CD14-positive monocyte (primary cell): ENCODE data around the gene LCE3B. TPM values are rescaled to one million over a fixed set of nuclear protein-coding genes. Genes with fewer than 3 reads are reported as not detected.

Experiments used
- DNase-seq, 3 donors: peaks; one replicate each; pipeline ENCODE4 v3.0.0-alpha.2; 2011 to 2022
- H2AFZ ChIP-seq: 2 replicates; pipeline ENCODE4 v1.6.0; 2012; ENCODE audit warnings: mild to moderate bottlenecking, low read depth, low read length, inconsistent platforms; ENCODE audit not compliant: insufficient read depth, poor library complexity, severe bottlenecking
- H3K27ac ChIP-seq, 2 donors: 1 replicate in 1 of 2; 2 replicates in 1 of 2; pipeline ENCODE4 v1.5.1; 2012 to 2013; ENCODE audit warnings: low read length in 2 of 2, control low read depth in 1 of 2, inconsistent platforms in 1 of 2, low read depth in 1 of 2, mild to moderate bottlenecking in 1 of 2
- H3K27me3 ChIP-seq, 2 donors: one replicate each; pipeline versions ENCODE4 v1.6.0 to v1.6.1; 2011 to 2013; ENCODE audit warnings: low read length in 2 of 2; ENCODE audit not compliant: control insufficient read depth in 2 of 2, insufficient read depth in 2 of 2
- H3K36me3 ChIP-seq, 2 donors: replicated peaks in 1 of 2; 1 replicate in 1 of 2; 2 replicates in 1 of 2; pipeline versions ENCODE4 v1.5.1 to v1.6.1; 2012 to 2013; ENCODE audit warnings: low read length in 2 of 2, control low read depth in 1 of 2, inconsistent platforms in 1 of 2, mild to moderate bottlenecking in 1 of 2; ENCODE audit not compliant: insufficient read depth in 2 of 2, control insufficient read depth in 1 of 2
- H3K4me1 ChIP-seq, 2 donors: 1 replicate in 1 of 2; 2 replicates in 1 of 2; pipeline versions ENCODE4 v1.5.1 to v1.6.1; 2012 to 2013; ENCODE audit warnings: low read length in 2 of 2, control low read depth in 1 of 2, inconsistent platforms in 1 of 2, mild to moderate bottlenecking in 1 of 2, moderate library complexity in 1 of 2; ENCODE audit not compliant: insufficient read depth in 2 of 2, control insufficient read depth in 1 of 2
- H3K4me2 ChIP-seq: replicated peaks from 2 replicates; pipeline ENCODE3; 2012; ENCODE audit warnings: low read length, moderate library complexity, mild to moderate bottlenecking; ENCODE audit not compliant: poor library complexity, severe bottlenecking; ENCODE audit errors: extremely low read depth
- H3K4me3 ChIP-seq, 3 experiments: fragments of 200-600 bp in 1 of 3; sonication (generic) in 1 of 3; replicated peaks in 1 of 3; 1 replicate in 2 of 3; 2 replicates in 1 of 3; pipeline ENCODE4 v1.5.1; 2011 to 2013; ENCODE audit warnings: low read length in 3 of 3, mild to moderate bottlenecking in 3 of 3, control low read depth in 2 of 3, low read depth in 2 of 3, inconsistent platforms in 1 of 3, moderate library complexity in 1 of 3
- H3K79me2 ChIP-seq: 2 replicates; pipeline ENCODE4 v1.6.0; 2012; ENCODE audit warnings: mild to moderate bottlenecking, control low read depth, inconsistent platforms, low read length, moderate library complexity; ENCODE audit not compliant: insufficient read depth
- H3K9ac ChIP-seq: 2 replicates; pipeline ENCODE4 v1.6.0; 2017; ENCODE audit warnings: low read length, mild to moderate bottlenecking; ENCODE audit not compliant: insufficient read depth, poor library complexity, severe bottlenecking
- H3K9me3 ChIP-seq, 2 donors: replicated peaks in 1 of 2; 1 replicate in 1 of 2; 2 replicates in 1 of 2; pipeline versions ENCODE4 v1.5.1 to v1.6.1; 2012 to 2013; ENCODE audit warnings: low read length in 2 of 2, control low read depth in 1 of 2; ENCODE audit not compliant: control insufficient read depth in 1 of 2, insufficient read depth in 1 of 2
- H4K20me1 ChIP-seq: 2 replicates; pipeline ENCODE4 v1.6.0; 2012; ENCODE audit warnings: mild to moderate bottlenecking, low read length, control low read depth, moderate library complexity; ENCODE audit not compliant: insufficient read depth
- H3K27ac Mint-ChIP-seq, 7 donors: one replicate each; pipeline ENCODE4 v1.8.0; 2020; ENCODE audit warnings: mild to moderate bottlenecking in 7 of 7, mixed read lengths in 7 of 7, moderate library complexity in 6 of 7, inconsistent platforms in 2 of 7
- H3K27me3 Mint-ChIP-seq, 3 donors: one replicate each; pipeline ENCODE4 v1.8.0; 2021 to 2022; ENCODE audit warnings: low read depth in 3 of 3, mild to moderate bottlenecking in 3 of 3, mixed read lengths in 3 of 3, moderate library complexity in 3 of 3, inconsistent platforms in 1 of 3
- H3K36me3 Mint-ChIP-seq, 2 donors: one replicate each; pipeline ENCODE4 v1.8.0; 2020; ENCODE audit warnings: mixed read lengths in 2 of 2, inconsistent platforms in 1 of 2, mild to moderate bottlenecking in 1 of 2
- H3K4me1 Mint-ChIP-seq: one replicate; pipeline ENCODE4 v1.8.0; 2020; ENCODE audit warnings: mild to moderate bottlenecking, mixed read lengths
- H3K4me3 Mint-ChIP-seq, 2 donors: one replicate each; pipeline ENCODE4 v1.8.0; 2020; ENCODE audit warnings: mild to moderate bottlenecking in 2 of 2, mixed read lengths in 2 of 2, moderate library complexity in 1 of 2
- H3K9me3 Mint-ChIP-seq, 7 donors: one replicate each; pipeline ENCODE4 v1.8.0; 2020 to 2022; ENCODE audit warnings: mixed read lengths in 7 of 7, mild to moderate bottlenecking in 6 of 7, moderate library complexity in 6 of 7, inconsistent platforms in 2 of 7
- CTCF ChIP-seq: fragments of 200-600 bp; IDR thresholded peaks from one replicate; pipeline ENCODE4 v1.8.0; 2022; ENCODE audit warnings: antibody characterized with exemption, mild to moderate bottlenecking
- WGBS: methylation state at CpG from one replicate; pipeline ENCODE4 v1.1.5; 2013; ENCODE audit warnings: missing lambda C conversion rate; ENCODE audit not compliant: insufficient coverage; 5-methylcytosine and 5-hydroxymethylcytosine counted together
- intact Hi-C, 2 donors: fragments of 100-400 bp; cut with micrococcal nuclease; formaldehyde crosslinking; loops; one replicate each; pipeline versions ENCODE4 v1.15.0 to v1.15.1; 2023
- polyA plus RNA-seq, 3 donors: library from polyadenylated mRNA; depleted of rRNA in 1 of 3; unstranded in 2 of 3; stranded (reverse) in 1 of 3; fragments of 300-500 nt in 2 of 3; fragments of >200 nt in 1 of 3; fragmentation: Illumina TruSeq in 2 of 3; gene quantifications; 1 replicate in 2 of 3; 2 replicates in 1 of 3; pipeline ENCODE4 v1.2.3, GENCODE V29; 2012 to 2021

LCE3B gene
- polyA plus RNA-seq, 3 donors, result not detected

DNA sequence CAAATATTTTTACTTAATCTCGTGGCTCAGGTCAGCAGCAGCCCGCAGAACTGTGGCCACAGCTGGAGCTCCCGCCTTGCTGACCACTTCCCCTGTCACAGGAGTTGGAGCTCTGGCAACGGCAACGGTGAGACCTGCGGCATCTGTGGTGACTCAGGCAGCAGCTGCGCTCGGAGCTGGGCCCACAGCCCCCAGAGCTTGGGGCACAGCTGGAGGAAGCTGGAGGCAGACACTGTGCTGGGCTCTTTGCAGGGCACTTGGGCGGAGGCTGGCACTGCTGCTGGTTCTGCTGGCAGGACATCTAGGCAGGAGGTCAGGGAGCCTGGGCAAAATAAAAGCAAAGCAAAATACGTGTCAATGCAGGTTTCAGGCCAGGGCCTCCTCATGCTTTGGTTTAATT lies 9.2 kb downstream of the LCE3B start, which contains the start of gene LCE3A:
LCE3A (minus strand) TSS at position 301 of the 400 bp plus-strand sequence; CDS start at position 301, 0 bp downstream.
- peaks cover 21% of the 10 kb centered on the region for H3K4me1 Mint-ChIP-seq
- H3K27me3 Mint-ChIP-seq, result peaks cover 5 to 8% (median 6%) of the 10 kb centered on the region in 3 donors
- DNase-seq, result no peak
- no peak for TF ChIP-seq CTCF
- Histone ChIP-seq H3K9me3 (peaks cover 5 to 13% of the 10 kb centered on the region in 2 donors), H3K79me2 (no peaks in the 10 kb centered on the region), H3K9ac (no peak within 1 kb of the TSS), H3K4me2 (no peak within 1 kb of the TSS), H3K4me1 (peaks cover 8 to 17% of the 10 kb centered on the region in 2 donors), H3K4me3 (no peak within 1 kb of the TSS), H2AFZ (peak within 1 kb of the TSS; percentile 50), H4K20me1 (no peaks in the 10 kb centered on the region), H3K27me3 (no peaks in the 10 kb centered on the region), H3K27ac (no peak within 1 kb of the TSS), H3K36me3 (no peaks in the 10 kb centered on the region)
- H3K4me3 Mint-ChIP-seq, result peak within 1 kb of the TSS in 1 of 2 donors; percentile 51
- H3K27ac Mint-ChIP-seq, result no peak within 1 kb of the TSS
- peaks cover 8 to 25% (median 17%) of the 10 kb centered on the region in 7 donors for H3K9me3 Mint-ChIP-seq
- 17% methylated on average over 10 of the region's 10 CpGs for WGBS
- intact Hi-C loops, result loop anchor here in 1 of 2 donors (10.0 kb wide), 1 partner anchor 48 kb away; no protein-coding TSS in a partner anchor
- no peaks in the 10 kb centered on the region for H3K36me3 Mint-ChIP-seq

GRCh38 chr1:152623203-152623844 lies 9.7 kb downstream of the LCE3B start:
- peaks cover 6 to 8% (median 7%) of the 10 kb centered on the region in 3 donors for H3K27me3 Mint-ChIP-seq
- no peak overlapping the region for H3K27ac Mint-ChIP-seq
- H3K4me3 Mint-ChIP-seq, result peak overlapping the region in 1 of 2 donors; percentile 28
- H3K4me2 ChIP-seq, result no peak overlapping the region
- no peak for DNase-seq
- no peak overlapping the region for H3K9ac ChIP-seq
- intact Hi-C loops, result loop anchor here in 1 of 2 donors (10.0 kb wide), 1 partner anchor 49 kb away; no protein-coding TSS in a partner anchor
- H3K27me3 ChIP-seq, result no peaks in the 10 kb centered on the region
- H3K9me3 Mint-ChIP-seq, result peaks cover 8 to 21% (median 17%) of the 10 kb centered on the region in 7 donors
- no peaks in the 10 kb centered on the region for H3K36me3 ChIP-seq
- H3K79me2 ChIP-seq, result no peaks in the 10 kb centered on the region
- peak overlapping the region; percentile 50 for H2AFZ ChIP-seq
- H4K20me1 ChIP-seq, result no peaks in the 10 kb centered on the region
- peaks cover 5 to 13% of the 10 kb centered on the region in 2 donors for H3K9me3 ChIP-seq
- peaks cover 8 to 17% of the 10 kb centered on the region in 2 donors for H3K4me1 ChIP-seq
- peaks cover 21% of the 10 kb centered on the region for H3K4me1 Mint-ChIP-seq
- no peak overlapping the region for H3K4me3 ChIP-seq
- TF ChIP-seq CTCF, result peak; percentile 44
- WGBS, result 14% methylated on average over 19 of the region's 29 CpGs
- no peaks in the 10 kb centered on the region for H3K36me3 Mint-ChIP-seq
- no peak overlapping the region for H3K27ac ChIP-seq
